ENCODE results near the gene B3GNT9. TPM values are rescaled to one million over a fixed set of nuclear protein-coding genes. Genes with fewer than 3 reads are reported as not detected.
A peak's percentile ranks its signal among the peaks of the same experiment; 100 is the strongest.

The B3GNT9 gene
- polyA plus RNA-seq = 1 to 10 TPM; 3.5 to 4.1 TPM

GRCh38 chr16:67150833-67151396 lies at the start of gene B3GNT9:
Gene B3GNT9, minus strand, starts transcription at chr16:67150998. Its CDS starts 513 bp downstream, at chr16:67150485.
- H3K27ac ChIP-seq (ENCODE audit: low read depth in 2 of 2, low read length in 1 of 2) = peak within 1 kb of the TSS; percentile 67 to 76
- peak within 1 kb of the TSS; percentile 55 to 64 for H3K4me3 ChIP-seq (ENCODE audit: low read depth in 1 of 2, low read length in 2 of 2)
- H3K4me1 ChIP-seq (ENCODE audit: control insufficient read depth in 2 of 2, insufficient read depth in 2 of 2, low read length in 1 of 2) = peaks cover 0 to 20% of the 10 kb centered on the region in 2 donors
- 1% methylated on average over 34 of the region's 34 CpGs for WGBS, 2 donors
- no peaks in the 10 kb centered on the region for H3K27me3 ChIP-seq (ENCODE audit: control insufficient read depth in 1 of 2, insufficient read depth in 2 of 2, low read length in 2 of 2)
- peaks cover under 1 to 25% of the 10 kb centered on the region in 2 donors for H3K36me3 ChIP-seq (ENCODE audit: control insufficient read depth in 2 of 2, insufficient read depth in 2 of 2, low read length in 1 of 2)
- no peaks in the 10 kb centered on the region for H3K9me3 ChIP-seq (ENCODE audit: control insufficient read depth in 2 of 2, insufficient read depth in 1 of 2, low read depth in 1 of 2, low read length in 1 of 2)

- H3K27ac ChIP-seq (ENCODE audit: low read depth in 2 of 2, low read length in 1 of 2) = no peak overlapping the region
- H3K4me3 ChIP-seq (ENCODE audit: low read depth in 1 of 2, low read length in 2 of 2) = no peak overlapping the region
- 89 to 91% methylated on average over 8 of the region's 8 CpGs for WGBS, 2 donors
- peaks cover 13 to 64% of the 10 kb centered on the region in 2 donors for H3K36me3 ChIP-seq (ENCODE audit: control insufficient read depth in 2 of 2, insufficient read depth in 2 of 2, low read length in 1 of 2)
- no peaks in the 10 kb centered on the region for H3K27me3 ChIP-seq (ENCODE audit: control insufficient read depth in 1 of 2, insufficient read depth in 2 of 2, low read length in 2 of 2)
- H3K9me3 ChIP-seq (ENCODE audit: control insufficient read depth in 2 of 2, insufficient read depth in 1 of 2, low read depth in 1 of 2, low read length in 1 of 2) = no peaks in the 10 kb centered on the region
- peaks cover 0 to 15% of the 10 kb centered on the region in 2 donors for H3K4me1 ChIP-seq (ENCODE audit: control insufficient read depth in 2 of 2, insufficient read depth in 2 of 2, low read length in 1 of 2)
Observed at GRCh38 chr16:67200491-67200890, 49.7 kb upstream of the B3GNT9 start.

GRCh38 chr16:67199808-67200198 lies 49.0 kb upstream of the B3GNT9 start:
- 30 to 43% methylated on average over 22 of the region's 22 CpGs for WGBS, 2 donors
- Histone ChIP-seq H3K4me1 (ENCODE audit: control insufficient read depth in 2 of 2, insufficient read depth in 2 of 2, low read length in 1 of 2) (peaks cover 0 to 15% of the 10 kb centered on the region in 2 donors), H3K27me3 (ENCODE audit: control insufficient read depth in 1 of 2, insufficient read depth in 2 of 2, low read length in 2 of 2) (no peaks in the 10 kb centered on the region), H3K4me3 (ENCODE audit: low read depth in 1 of 2, low read length in 2 of 2) (peak overlapping the region; percentile 49 to 64), H3K27ac (ENCODE audit: low read depth in 2 of 2, low read length in 1 of 2) (peak overlapping the region; percentile 15 to 34), H3K9me3 (ENCODE audit: control insufficient read depth in 2 of 2, insufficient read depth in 1 of 2, low read depth in 1 of 2, low read length in 1 of 2) (no peaks in the 10 kb centered on the region), H3K36me3 (ENCODE audit: control insufficient read depth in 2 of 2, insufficient read depth in 2 of 2, low read length in 1 of 2) (peaks cover 13 to 69% of the 10 kb centered on the region in 2 donors)

- H3K27ac ChIP-seq (ENCODE audit: low read depth in 2 of 2, low read length in 1 of 2) = peak within 1 kb of the TSS; percentile 50 to 93
- peaks cover 13 to 72% of the 10 kb centered on the region in 2 donors for H3K36me3 ChIP-seq (ENCODE audit: control insufficient read depth in 2 of 2, insufficient read depth in 2 of 2, low read length in 1 of 2)
- peaks cover 0 to 15% of the 10 kb centered on the region in 2 donors for H3K4me1 ChIP-seq (ENCODE audit: control insufficient read depth in 2 of 2, insufficient read depth in 2 of 2, low read length in 1 of 2)
- no peaks in the 10 kb centered on the region for H3K27me3 ChIP-seq (ENCODE audit: control insufficient read depth in 1 of 2, insufficient read depth in 2 of 2, low read length in 2 of 2)
- WGBS, 2 donors = 36 to 40% methylated on average over 43 to 61 of the region's 61 CpGs
- H3K9me3 ChIP-seq (ENCODE audit: control insufficient read depth in 2 of 2, insufficient read depth in 1 of 2, low read depth in 1 of 2, low read length in 1 of 2) = no peaks in the 10 kb centered on the region
- H3K4me3 ChIP-seq (ENCODE audit: low read depth in 1 of 2, low read length in 2 of 2) = peak within 1 kb of the TSS; percentile 49 to 64
Observed at GRCh38 chr16:67199011-67199807, 48.4 kb upstream of the B3GNT9 start, which contains the start of gene ELMO3. Gene ELMO3, plus strand, starts transcription at chr16:67199131. Its CDS starts 196 bp downstream, at chr16:67199327.

GRCh38 chr16:67198238-67198734 lies 47.5 kb upstream of the B3GNT9 start:
- no peaks in the 10 kb centered on the region for H3K9me3 ChIP-seq (ENCODE audit: control insufficient read depth in 2 of 2, insufficient read depth in 1 of 2, low read depth in 1 of 2, low read length in 1 of 2)
- H3K36me3 ChIP-seq (ENCODE audit: control insufficient read depth in 2 of 2, insufficient read depth in 2 of 2, low read length in 1 of 2) = peaks cover 12 to 70% of the 10 kb centered on the region in 2 donors
- WGBS, 2 donors = 37 to 42% methylated on average over 12 of the region's 12 CpGs
- peaks cover 2 to 19% of the 10 kb centered on the region in 2 donors for H3K4me1 ChIP-seq (ENCODE audit: control insufficient read depth in 2 of 2, insufficient read depth in 2 of 2, low read length in 1 of 2)
- H3K4me3 ChIP-seq (ENCODE audit: low read depth in 1 of 2, low read length in 2 of 2) = no peak overlapping the region
- H3K27me3 ChIP-seq (ENCODE audit: control insufficient read depth in 1 of 2, insufficient read depth in 2 of 2, low read length in 2 of 2) = no peaks in the 10 kb centered on the region
- H3K27ac ChIP-seq (ENCODE audit: low read depth in 2 of 2, low read length in 1 of 2) = peak overlapping the region; percentile 50 to 93

- WGBS, 2 donors = 68 to 71% methylated on average over 6 of the region's 6 CpGs
- Histone ChIP-seq H3K4me3 (ENCODE audit: low read depth in 1 of 2, low read length in 2 of 2) (no peak overlapping the region), H3K9me3 (ENCODE audit: control insufficient read depth in 2 of 2, insufficient read depth in 1 of 2, low read depth in 1 of 2, low read length in 1 of 2) (no peaks in the 10 kb centered on the region), H3K27ac (ENCODE audit: low read depth in 2 of 2, low read length in 1 of 2) (no peak overlapping the region), H3K36me3 (ENCODE audit: control insufficient read depth in 2 of 2, insufficient read depth in 2 of 2, low read length in 1 of 2) (peaks cover 6 to 64% of the 10 kb centered on the region in 2 donors), H3K4me1 (ENCODE audit: control insufficient read depth in 2 of 2, insufficient read depth in 2 of 2, low read length in 1 of 2) (peaks cover 7 to 23% of the 10 kb centered on the region in 2 donors), H3K27me3 (ENCODE audit: control insufficient read depth in 1 of 2, insufficient read depth in 2 of 2, low read length in 2 of 2) (no peaks in the 10 kb centered on the region)
Observed at GRCh38 chr16:67197704-67198103, 46.9 kb upstream of the B3GNT9 start.

- H3K4me1 ChIP-seq (ENCODE audit: control insufficient read depth in 2 of 2, insufficient read depth in 2 of 2, low read length in 1 of 2) = peaks cover 8 to 27% of the 10 kb centered on the region in 2 donors
- no peaks in the 10 kb centered on the region for H3K27me3 ChIP-seq (ENCODE audit: control insufficient read depth in 1 of 2, insufficient read depth in 2 of 2, low read length in 2 of 2)
- H3K36me3 ChIP-seq (ENCODE audit: control insufficient read depth in 2 of 2, insufficient read depth in 2 of 2, low read length in 1 of 2) = peaks cover 2 to 56% of the 10 kb centered on the region in 2 donors
- no peak overlapping the region for H3K4me3 ChIP-seq (ENCODE audit: low read depth in 1 of 2, low read length in 2 of 2)
- H3K9me3 ChIP-seq (ENCODE audit: control insufficient read depth in 2 of 2, insufficient read depth in 1 of 2, low read depth in 1 of 2, low read length in 1 of 2) = no peaks in the 10 kb centered on the region
- no peak overlapping the region for H3K27ac ChIP-seq (ENCODE audit: low read depth in 2 of 2, low read length in 1 of 2)
- WGBS, 2 donors = 95 to 100% methylated on average over 1 of the region's 1 CpG
Observed at GRCh38 chr16:67196881-67197280, 46.1 kb upstream of the B3GNT9 start.

GRCh38 chr16:67195676-67196075 lies 44.9 kb upstream of the B3GNT9 start:
- H3K36me3 ChIP-seq (ENCODE audit: control insufficient read depth in 2 of 2, insufficient read depth in 2 of 2, low read length in 1 of 2) = peaks cover 0 to 47% of the 10 kb centered on the region in 2 donors
- H3K27me3 ChIP-seq (ENCODE audit: control insufficient read depth in 1 of 2, insufficient read depth in 2 of 2, low read length in 2 of 2) = no peaks in the 10 kb centered on the region
- no peak overlapping the region for H3K27ac ChIP-seq (ENCODE audit: low read depth in 2 of 2, low read length in 1 of 2)
- H3K9me3 ChIP-seq (ENCODE audit: control insufficient read depth in 2 of 2, insufficient read depth in 1 of 2, low read depth in 1 of 2, low read length in 1 of 2) = no peaks in the 10 kb centered on the region
- 78 to 85% methylated on average over 5 of the region's 5 CpGs for WGBS, 2 donors
- peaks cover 8 to 29% of the 10 kb centered on the region in 2 donors for H3K4me1 ChIP-seq (ENCODE audit: control insufficient read depth in 2 of 2, insufficient read depth in 2 of 2, low read length in 1 of 2)
- no peak overlapping the region for H3K4me3 ChIP-seq (ENCODE audit: low read depth in 1 of 2, low read length in 2 of 2)

GRCh38 chr16:67194260-67194659 lies 43.5 kb upstream of the B3GNT9 start:
- Histone ChIP-seq H3K27ac (ENCODE audit: low read depth in 2 of 2, low read length in 1 of 2) (no peak overlapping the region), H3K4me1 (ENCODE audit: control insufficient read depth in 2 of 2, insufficient read depth in 2 of 2, low read length in 1 of 2) (peaks cover 8 to 21% of the 10 kb centered on the region in 2 donors), H3K4me3 (ENCODE audit: low read depth in 1 of 2, low read length in 2 of 2) (no peak overlapping the region), H3K27me3 (ENCODE audit: control insufficient read depth in 1 of 2, insufficient read depth in 2 of 2, low read length in 2 of 2) (no peaks in the 10 kb centered on the region), H3K36me3 (ENCODE audit: control insufficient read depth in 2 of 2, insufficient read depth in 2 of 2, low read length in 1 of 2) (peaks cover 0 to 41% of the 10 kb centered on the region in 2 donors), H3K9me3 (ENCODE audit: control insufficient read depth in 2 of 2, insufficient read depth in 1 of 2, low read depth in 1 of 2, low read length in 1 of 2) (no peaks in the 10 kb centered on the region)
- 86 to 87% methylated on average over 6 of the region's 6 CpGs for WGBS, 2 donors
